Left lung (tissue), 10 donors: Measurements from ENCODE around the gene NCOA7. TPM values are rescaled to one million over a fixed set of nuclear protein-coding genes. Genes with fewer than 3 reads are reported as not detected.

Experiments used
- ATAC-seq: fragments of 200-7000 bp; cut with Tn5 transposase; one replicate; pipeline ENCODE4 v1.9.1; 2020; ENCODE audit warnings: moderate library complexity
- DNase-seq, 4 donors: peaks; one replicate each; pipeline ENCODE4 v3.0.0-alpha.2; 2013 to 2020
- H3K27ac ChIP-seq, 2 donors: fragments of 200-600 bp; sonication (generic) in 1 of 2; one replicate each; pipeline versions ENCODE4 v1.5.0 to v1.8.0; 2020 to 2021
- H3K27me3 ChIP-seq, 2 donors: fragments of 200-600 bp; sonication (generic) in 1 of 2; one replicate each; pipeline versions ENCODE4 v1.5.0 to v1.8.0; 2020 to 2021
- H3K36me3 ChIP-seq, 2 donors: fragments of 200-600 bp; sonication (generic) in 1 of 2; one replicate each; pipeline versions ENCODE4 v1.5.0 to v1.8.0; 2020 to 2021
- H3K4me1 ChIP-seq, 2 donors: fragments of 200-600 bp; one replicate each; pipeline ENCODE4 v1.8.0; 2021
- H3K4me3 ChIP-seq, 2 donors: fragments of 200-600 bp; sonication (generic) in 1 of 2; one replicate each; pipeline versions ENCODE4 v1.5.0 to v1.8.0; 2020 to 2021; ENCODE audit warnings: mild to moderate bottlenecking in 1 of 2
- H3K9me3 ChIP-seq, 2 donors: fragments of 200-600 bp; sonication (generic) in 1 of 2; one replicate each; pipeline versions ENCODE4 v1.5.0 to v1.8.0; 2020 to 2021
- intact Hi-C, 2 donors: fragments of 100-400 bp; cut with DNase I; formaldehyde crosslinking; loops; one replicate each; pipeline versions ENCODE4 v1.11.2 to v1.14.2; 2022
- polyA plus RNA-seq, 6 donors: library from polyadenylated mRNA; unstranded; fragments of 120-200 nt; gene quantifications; one replicate each; pipeline ENCODE4 v1.2.1, GENCODE V29; 2013; ENCODE audit not compliant: insufficient read length in 6 of 6
- total RNA-seq, 2 donors: library from RNA; stranded (reverse); fragmentation: NEBNext Ultra II Directional; extraction: Animal tissue kit (Norgen Biotek cat#: 25700); gene quantifications; one replicate each; pipeline ENCODE4 v1.2.1, GENCODE V29; 2021
- TF ChIP-seq, protein P1 (sequence below), 2 donors: fragments of 200-600 bp; sonication (generic) in 1 of 2; IDR thresholded peaks; one replicate each; pipeline versions ENCODE4 v1.5.0 to v1.8.0; 2021; ENCODE audit warnings: antibody characterized with exemption in 2 of 2
- donor health status: DM: no; HTN: yes; CAD: no.
- donor health status: DM: no; HTN: no; CAD: no.

Gene NCOA7
- total and polyA plus RNA-seq, 8 donors: 16.1 to 94.3 (median 18.3) TPM

DNA sequence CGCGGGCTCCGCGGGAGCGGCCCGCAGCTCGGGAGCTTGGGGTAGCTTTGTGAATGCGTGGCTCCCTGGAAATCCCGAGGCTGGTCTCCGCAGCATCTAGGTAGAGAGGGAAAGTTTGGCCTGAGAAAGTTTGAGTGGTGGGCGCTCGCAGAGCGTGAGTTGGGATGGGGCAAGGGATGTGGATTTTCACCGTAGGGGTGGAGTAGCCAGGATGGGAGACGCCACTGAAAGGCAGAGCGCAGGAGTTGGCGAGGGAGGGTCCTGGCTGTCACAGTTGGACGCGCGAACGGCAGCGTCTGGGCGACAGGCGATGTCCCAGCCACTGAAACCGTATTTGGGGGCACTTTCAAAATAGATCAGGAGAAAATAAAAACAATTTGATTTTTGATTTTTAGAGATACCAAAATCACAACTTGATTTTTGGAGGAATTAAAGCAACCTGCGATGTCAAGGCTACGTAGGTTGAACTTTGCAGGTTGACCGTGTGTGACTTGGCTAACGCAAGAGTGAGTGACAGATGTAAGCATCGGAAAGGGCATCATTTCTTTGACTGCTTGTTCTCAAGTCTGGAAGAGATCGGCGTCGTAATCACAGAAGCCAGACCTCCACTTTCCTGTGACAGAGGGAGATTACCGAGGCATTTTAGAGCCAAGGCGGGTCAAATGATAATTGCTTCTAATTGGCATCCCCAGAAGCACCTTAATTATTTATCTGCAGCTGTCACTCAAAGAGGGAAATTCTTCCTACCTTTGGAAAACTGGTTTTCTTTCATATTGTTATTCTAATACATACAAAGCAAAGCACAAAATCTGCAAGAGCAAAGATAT, 40.7 kb upstream of the NCOA7 start:
- no peak for ATAC-seq

DNA sequence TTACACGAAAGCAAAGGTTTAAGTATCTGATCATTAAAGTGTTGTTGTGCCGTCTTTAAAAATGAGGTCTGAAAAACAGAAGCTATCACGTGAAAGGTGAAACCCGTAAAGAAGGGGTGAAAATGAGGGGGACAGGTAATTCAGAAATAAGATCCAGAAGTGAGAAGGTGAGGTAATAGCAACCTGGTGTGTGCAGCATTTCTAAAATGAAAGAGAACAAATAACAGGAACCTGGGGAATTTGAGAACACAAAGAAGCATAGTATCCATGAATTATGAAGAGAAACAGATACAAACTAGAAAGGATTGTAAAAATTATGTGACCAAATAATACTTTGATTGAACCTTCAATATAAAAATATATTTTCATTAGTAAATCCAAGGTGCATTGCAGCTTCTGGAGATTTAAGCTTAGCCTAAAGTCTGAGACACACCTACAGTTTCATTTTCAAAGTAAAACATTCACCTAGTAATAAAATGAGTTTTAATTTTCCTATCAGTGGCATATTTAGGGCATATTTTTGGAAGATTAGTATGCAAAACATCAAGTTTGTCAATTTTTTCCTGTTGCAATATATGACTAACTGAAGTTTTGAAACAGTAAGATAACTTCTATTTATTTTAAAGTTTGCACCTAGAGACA, 39.9 kb upstream of the NCOA7 start:
- intact Hi-C loops: loop anchor here in 1 of 2 donors (5.0 kb wide), 1 partner anchor 439 kb away; no protein-coding TSS in a partner anchor
- Histone ChIP-seq H3K4me3 (peak overlapping the region in 1 of 2 donors; percentile 72), H3K27me3 (peaks cover 60 to 100% of the 10 kb centered on the region in 2 donors), H3K27ac (no peak overlapping the region), H3K9me3 (no peaks in the 10 kb centered on the region), H3K36me3 (no peaks in the 10 kb centered on the region), H3K4me1 (peaks cover 8 to 51% of the 10 kb centered on the region in 2 donors)
- no peak for ATAC-seq
- TF ChIP-seq, protein P1, sequence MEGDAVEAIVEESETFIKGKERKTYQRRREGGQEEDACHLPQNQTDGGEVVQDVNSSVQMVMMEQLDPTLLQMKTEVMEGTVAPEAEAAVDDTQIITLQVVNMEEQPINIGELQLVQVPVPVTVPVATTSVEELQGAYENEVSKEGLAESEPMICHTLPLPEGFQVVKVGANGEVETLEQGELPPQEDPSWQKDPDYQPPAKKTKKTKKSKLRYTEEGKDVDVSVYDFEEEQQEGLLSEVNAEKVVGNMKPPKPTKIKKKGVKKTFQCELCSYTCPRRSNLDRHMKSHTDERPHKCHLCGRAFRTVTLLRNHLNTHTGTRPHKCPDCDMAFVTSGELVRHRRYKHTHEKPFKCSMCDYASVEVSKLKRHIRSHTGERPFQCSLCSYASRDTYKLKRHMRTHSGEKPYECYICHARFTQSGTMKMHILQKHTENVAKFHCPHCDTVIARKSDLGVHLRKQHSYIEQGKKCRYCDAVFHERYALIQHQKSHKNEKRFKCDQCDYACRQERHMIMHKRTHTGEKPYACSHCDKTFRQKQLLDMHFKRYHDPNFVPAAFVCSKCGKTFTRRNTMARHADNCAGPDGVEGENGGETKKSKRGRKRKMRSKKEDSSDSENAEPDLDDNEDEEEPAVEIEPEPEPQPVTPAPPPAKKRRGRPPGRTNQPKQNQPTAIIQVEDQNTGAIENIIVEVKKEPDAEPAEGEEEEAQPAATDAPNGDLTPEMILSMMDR (IDR thresholded peaks at IDR 0.05): no peak
- DNase-seq: no peak

More for the DNA sequence above, 40.7 kb upstream of the NCOA7 start:
- no peaks in the 10 kb centered on the region for H3K9me3 ChIP-seq
- peaks cover 8 to 51% of the 10 kb centered on the region in 2 donors for H3K4me1 ChIP-seq
- peak in 1 of 4 donors; percentile 60 for DNase-seq
- H3K36me3 ChIP-seq: no peaks in the 10 kb centered on the region
- TF ChIP-seq, protein P1 (IDR thresholded peaks at IDR 0.05): no peak
- H3K27me3 ChIP-seq: peaks cover 58 to 100% of the 10 kb centered on the region in 2 donors
- intact Hi-C loops: loop anchor here in 1 of 2 donors (5.0 kb wide), 1 partner anchor 438 kb away; no protein-coding TSS in a partner anchor
- H3K4me3 ChIP-seq: peak overlapping the region; percentile 65 to 72
- H3K27ac ChIP-seq: peak overlapping the region; percentile 58

DNA sequence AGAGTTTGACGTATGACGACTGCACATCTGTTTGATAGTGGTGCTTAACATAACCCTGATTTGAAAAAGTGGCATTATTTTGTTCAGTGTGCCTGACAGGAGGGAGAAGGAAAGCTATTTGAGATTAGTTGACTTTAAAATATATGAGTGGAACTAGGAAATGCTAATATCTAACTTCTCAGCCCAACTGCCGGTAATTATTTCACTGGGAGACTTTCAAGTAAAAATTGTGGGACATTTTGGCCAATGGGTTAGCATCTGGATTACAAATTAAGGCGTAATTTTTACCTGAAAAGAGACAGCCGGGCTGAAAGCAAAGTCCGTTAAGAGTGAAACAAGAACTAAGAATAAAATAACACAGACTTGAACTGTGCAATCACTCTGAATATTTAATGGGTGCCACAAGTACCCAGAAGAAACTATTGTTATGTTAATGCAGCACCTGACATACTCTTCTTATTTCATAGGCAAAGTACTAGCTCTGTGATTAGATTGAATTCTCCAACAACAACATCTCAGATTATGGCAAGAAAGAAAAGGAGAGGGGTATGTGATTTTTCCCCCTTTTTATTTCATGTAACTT, 39.3 kb upstream of the NCOA7 start:
- Histone ChIP-seq H3K4me1 (peaks cover 8 to 50% of the 10 kb centered on the region in 2 donors), H3K4me3 (peak overlapping the region in 1 of 2 donors; percentile 72), H3K27ac (no peak overlapping the region), H3K27me3 (peaks cover 54 to 100% of the 10 kb centered on the region in 2 donors), H3K9me3 (no peaks in the 10 kb centered on the region), H3K36me3 (no peaks in the 10 kb centered on the region)
- intact Hi-C loops: loop anchor here in 1 of 2 donors (5.0 kb wide), 1 partner anchor 439 kb away; no protein-coding TSS in a partner anchor
- ATAC-seq: no peak
- TF ChIP-seq, protein P1 (IDR thresholded peaks at IDR 0.05): no peak
- DNase-seq: no peak

DNA sequence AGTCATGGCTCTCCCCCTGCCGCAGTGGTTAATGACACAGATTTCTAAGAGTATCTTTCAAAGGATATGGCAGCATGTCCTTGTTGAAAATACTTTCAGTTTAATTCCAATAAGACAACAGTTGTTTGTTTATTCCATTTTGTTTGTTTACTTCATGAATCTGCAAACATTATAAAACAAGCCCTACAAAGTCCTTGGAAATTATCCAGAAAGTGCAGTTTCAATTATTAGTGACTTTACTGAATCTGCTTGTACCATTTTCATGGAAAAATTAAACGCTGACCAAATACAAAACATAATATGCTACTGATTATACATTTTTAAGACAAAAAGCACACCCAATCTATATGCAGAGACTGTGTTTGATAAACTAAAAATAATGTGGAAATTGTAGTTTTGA, 38.0 kb upstream of the NCOA7 start:
- no peak for DNase-seq
- Histone ChIP-seq H3K27me3 (peaks cover 45 to 98% of the 10 kb centered on the region in 2 donors), H3K4me3 (no peak overlapping the region), H3K4me1 (peaks cover 8 to 37% of the 10 kb centered on the region in 2 donors), H3K9me3 (no peaks in the 10 kb centered on the region), H3K27ac (no peak overlapping the region), H3K36me3 (no peaks in the 10 kb centered on the region)
- no peak for ATAC-seq
- intact Hi-C loops: loop anchor here in 1 of 2 donors (5.0 kb wide), 1 partner anchor 440 kb away; no protein-coding TSS in a partner anchor
- TF ChIP-seq, protein P1 (IDR thresholded peaks at IDR 0.05): no peak
